Mesenteric fat pad (tissue), 1 donor: Measurements from ENCODE around the gene TUBA8. TPM values are rescaled to one million over a fixed set of nuclear protein-coding genes. Genes with fewer than 3 reads are reported as not detected.
"Not testable (repeated sequence)": the region's sequence is repeated elsewhere in the genome, so short reads cannot be mapped to it uniquely, and the experiment has no call there.

Experiments used
- DNase-seq: peaks from one replicate; pipeline ENCODE4 v3.0.0-alpha.2; 2020; ENCODE audit warnings: low spot score
- total RNA-seq: library from RNA; stranded (reverse); fragmentation: NEBNext Ultra II Directional; extraction: Animal tissue kit (Norgen Biotek cat#: 25700); gene quantifications from one replicate; pipeline ENCODE4 v1.2.1, GENCODE V29; 2021
- donor health status: DM: yes; HTN: yes; CAD: no.

The TUBA8 gene
- total RNA-seq, 1 donor from 2014 or later, result 5.1 TPM

GRCh38 chr22:18172203-18172602, 61.6 kb downstream of the TUBA8 start:
- not testable (repeated sequence) for DNase-seq

- peak; percentile 79 for DNase-seq
Measured at GRCh38 chr22:18172776-18173175, 62.2 kb downstream of the TUBA8 start.

GRCh38 chr22:18173441-18173840, 62.8 kb downstream of the TUBA8 start:
- peak; percentile 1 for DNase-seq

Other genes with a start within 250 kb of the TUBA8 start
- gene MICAL3, start 86.2 kb upstream of the TUBA8 start, total RNA-seq, result 65.2 TPM
- 35.9 TPM for gene PEX26, start 32.8 kb upstream of the TUBA8 start, total RNA-seq
- gene USP18, start 39.4 kb downstream of the TUBA8 start, total RNA-seq, result 15.4 TPM